Activated naive CD8-positive, alpha-beta T cell treated with anti-CD3 and anti-CD28 coated beads for 36 hours (primary cell): Measurements from ENCODE around the gene SSR2. TPM values are rescaled to one million over a fixed set of nuclear protein-coding genes. Genes with fewer than 3 reads are reported as not detected.

Experiments used
- DNase-seq: peaks from one replicate; pipeline ENCODE4 v3.0.0; 2021
- H3K27ac Mint-ChIP-seq: one replicate; pipeline ENCODE4 v1.8.0; 2022; ENCODE audit warnings: mild to moderate bottlenecking, moderate library complexity, mixed read lengths
- H3K27me3 Mint-ChIP-seq: one replicate; pipeline ENCODE4 v1.8.0; 2022; ENCODE audit warnings: mild to moderate bottlenecking, mixed read lengths
- H3K36me3 Mint-ChIP-seq: one replicate; pipeline ENCODE4 v1.8.0; 2021; ENCODE audit warnings: mild to moderate bottlenecking, mixed read lengths
- H3K4me1 Mint-ChIP-seq: one replicate; pipeline ENCODE4 v1.8.0; 2021; ENCODE audit warnings: mixed read lengths
- H3K4me3 Mint-ChIP-seq: one replicate; pipeline ENCODE4 v1.8.0; 2022; ENCODE audit warnings: mild to moderate bottlenecking, moderate library complexity, mixed read lengths
- H3K9me3 Mint-ChIP-seq: one replicate; pipeline ENCODE4 v1.8.0; 2022; ENCODE audit warnings: mixed read lengths
- total RNA-seq, 2 experiments: library from RNA; stranded (reverse); gene quantifications; one replicate each; pipeline ENCODE4 v1.2.3, GENCODE V29; 2021

The SSR2 gene
- total RNA-seq, 2 experiments from 2014 or later: 155 TPM

DNA sequence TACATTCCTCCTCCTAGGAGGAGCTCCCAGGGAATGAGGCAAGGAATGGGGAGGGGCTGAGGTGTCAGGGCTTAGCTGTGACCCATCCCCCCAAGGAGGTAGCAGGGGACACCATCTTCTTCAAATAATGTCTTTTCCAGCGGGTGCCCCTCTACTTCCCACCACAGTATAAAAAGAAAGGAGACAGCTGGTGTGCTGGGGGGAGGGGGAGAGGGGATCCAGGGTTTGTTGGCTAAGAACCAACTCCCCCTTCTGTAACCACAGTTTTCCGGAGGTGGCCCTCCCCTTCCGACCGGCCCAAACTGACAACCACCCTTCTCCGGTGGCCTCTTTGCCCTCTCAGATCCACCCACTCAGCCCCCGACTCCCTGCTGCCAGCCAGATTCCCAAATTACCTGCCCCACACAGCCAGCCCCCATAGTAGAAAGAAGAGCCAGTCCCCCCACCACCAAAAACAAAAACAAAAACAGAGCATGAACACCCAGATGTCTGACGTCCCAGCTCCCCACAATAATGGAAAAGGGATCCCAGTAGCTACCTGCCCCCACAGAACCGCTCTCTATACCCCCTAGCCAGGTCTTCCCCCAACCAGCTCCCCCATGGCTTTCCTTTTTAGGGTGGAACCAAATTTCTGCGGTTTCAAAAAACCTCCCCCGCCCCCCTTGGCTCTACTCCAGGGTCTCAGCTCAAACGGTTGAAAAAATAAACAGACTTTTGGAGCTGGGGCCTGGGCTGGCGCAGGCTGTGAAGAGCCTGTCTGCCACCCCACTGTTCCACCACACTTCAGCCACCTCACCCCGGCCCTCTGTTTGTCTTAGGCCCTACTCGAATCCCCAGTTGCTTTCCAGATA, 44.5 kb downstream of the SSR2 start:
- Mint-ChIP-seq H3K36me3 (peaks cover 47% of the 10 kb centered on the region), H3K27me3 (no peaks in the 10 kb centered on the region), H3K4me3 (peak overlapping the region; percentile 89), H3K27ac (peak overlapping the region; percentile 91), H3K4me1 (peaks cover 60% of the 10 kb centered on the region), H3K9me3 (no peaks in the 10 kb centered on the region)
- peak; percentile 76 for DNase-seq

DNA sequence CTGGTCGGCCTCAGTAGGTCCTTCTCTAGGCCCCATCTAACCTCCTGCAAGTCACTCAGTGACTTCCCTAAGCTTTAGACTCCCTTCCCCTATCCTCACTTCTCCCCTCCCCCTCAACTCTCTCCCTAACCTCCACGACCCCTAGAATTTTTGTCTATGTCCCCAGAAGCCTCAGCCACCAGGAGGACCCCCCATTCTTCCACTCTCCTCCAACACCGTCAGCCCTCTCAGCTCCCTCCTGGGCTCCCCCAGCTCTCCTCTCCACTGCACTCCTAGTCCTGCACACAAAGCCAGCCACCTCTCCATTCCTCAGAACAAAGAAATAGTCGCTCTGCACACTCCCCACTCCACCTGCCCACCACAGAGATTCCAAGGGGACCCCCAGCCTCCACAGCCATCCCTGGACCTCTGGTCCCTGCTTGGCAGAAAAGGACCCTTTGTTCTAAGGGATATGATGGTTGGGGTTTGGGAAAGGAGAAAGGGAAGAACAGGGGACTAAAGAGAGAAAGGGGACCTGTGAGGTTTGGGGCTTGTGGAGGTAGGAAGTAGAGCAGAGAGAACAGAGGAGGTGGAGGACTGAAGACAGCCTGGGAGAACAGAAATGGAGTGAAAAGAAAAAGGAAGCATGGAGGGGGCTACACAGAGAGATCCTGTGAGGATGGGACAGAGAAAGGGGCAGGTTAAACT, 45.2 kb downstream of the SSR2 start:
- H3K36me3 Mint-ChIP-seq: peaks cover 50% of the 10 kb centered on the region
- H3K27me3 Mint-ChIP-seq: no peaks in the 10 kb centered on the region
- peak overlapping the region; percentile 89 for H3K4me3 Mint-ChIP-seq
- H3K9me3 Mint-ChIP-seq: no peaks in the 10 kb centered on the region
- peak overlapping the region; percentile 91 for H3K27ac Mint-ChIP-seq
- DNase-seq: no peak
- peaks cover 60% of the 10 kb centered on the region for H3K4me1 Mint-ChIP-seq

DNA sequence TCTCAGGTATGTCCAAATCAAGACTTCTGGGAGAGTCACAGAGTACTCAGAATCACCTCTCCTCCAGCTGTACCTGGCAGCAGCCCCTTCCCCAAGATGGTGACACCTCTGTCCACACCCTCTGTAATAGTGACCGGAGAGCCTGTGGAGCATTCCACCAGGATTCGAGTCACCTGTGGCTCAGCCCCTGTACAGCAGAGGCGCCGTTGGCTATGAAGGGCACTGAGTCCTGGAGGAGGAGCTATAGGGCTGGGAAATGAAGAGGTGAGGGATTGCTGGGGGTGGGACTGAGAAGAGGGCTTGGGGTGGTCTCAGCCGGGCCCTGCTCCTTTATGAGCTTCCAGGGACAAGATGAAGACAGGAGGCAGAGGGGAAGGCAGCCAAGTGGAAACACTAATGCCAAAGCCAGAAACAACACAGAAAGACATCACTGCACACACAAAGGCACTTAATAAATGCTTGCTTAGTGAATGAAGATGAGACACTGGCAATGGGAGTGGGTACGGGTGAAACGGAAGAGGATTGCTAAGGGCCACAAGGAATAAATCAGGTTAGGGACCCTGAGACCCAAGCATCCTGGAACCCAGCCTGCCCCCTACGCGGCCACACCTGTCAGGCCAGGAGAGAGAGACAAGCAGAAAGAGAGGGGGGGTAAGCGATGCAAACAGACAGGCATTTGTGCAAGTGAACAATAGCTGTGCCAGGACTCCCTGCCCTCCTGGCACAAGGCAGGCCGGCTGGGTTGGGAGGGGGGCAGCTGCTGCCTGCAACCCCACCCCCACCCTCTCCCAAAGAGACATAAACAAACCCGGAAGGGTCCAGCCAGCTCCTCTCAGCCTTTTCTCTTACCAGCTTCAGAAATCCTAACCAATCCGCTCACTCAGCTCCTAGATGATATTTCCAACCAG, 46.3 kb downstream of the SSR2 start:
- no peaks in the 10 kb centered on the region for H3K27me3 Mint-ChIP-seq
- DNase-seq: no peak
- peaks cover 57% of the 10 kb centered on the region for H3K36me3 Mint-ChIP-seq
- no peaks in the 10 kb centered on the region for H3K9me3 Mint-ChIP-seq
- peak overlapping the region; percentile 89 for H3K4me3 Mint-ChIP-seq
- peaks cover 60% of the 10 kb centered on the region for H3K4me1 Mint-ChIP-seq
- H3K27ac Mint-ChIP-seq: peak overlapping the region; percentile 91

DNA sequence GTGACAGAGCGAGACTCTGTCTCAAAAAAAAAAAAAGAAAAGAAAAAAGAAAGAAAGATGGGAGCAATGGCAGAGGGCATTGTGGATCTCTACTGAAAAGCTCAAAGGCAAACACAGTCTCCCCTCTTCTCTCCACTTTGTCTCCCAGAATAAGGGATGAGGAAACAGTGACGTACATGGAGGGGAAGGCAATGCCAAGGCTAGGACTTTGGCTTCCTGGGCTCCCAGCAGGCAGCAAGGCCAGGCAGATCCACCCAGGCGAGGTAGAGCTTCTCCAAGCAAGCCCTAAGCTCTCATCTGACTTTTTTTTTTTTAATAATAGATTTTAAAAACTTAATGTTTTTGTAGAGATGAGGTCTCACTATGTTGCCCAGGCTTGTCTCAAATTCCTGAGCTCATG, 47.0 kb downstream of the SSR2 start:
- Mint-ChIP-seq H3K4me3 (peak overlapping the region; percentile 53), H3K36me3 (peaks cover 62% of the 10 kb centered on the region), H3K27me3 (no peaks in the 10 kb centered on the region), H3K4me1 (peaks cover 67% of the 10 kb centered on the region), H3K9me3 (no peaks in the 10 kb centered on the region), H3K27ac (peak overlapping the region; percentile 75)
- no peak for DNase-seq

DNA sequence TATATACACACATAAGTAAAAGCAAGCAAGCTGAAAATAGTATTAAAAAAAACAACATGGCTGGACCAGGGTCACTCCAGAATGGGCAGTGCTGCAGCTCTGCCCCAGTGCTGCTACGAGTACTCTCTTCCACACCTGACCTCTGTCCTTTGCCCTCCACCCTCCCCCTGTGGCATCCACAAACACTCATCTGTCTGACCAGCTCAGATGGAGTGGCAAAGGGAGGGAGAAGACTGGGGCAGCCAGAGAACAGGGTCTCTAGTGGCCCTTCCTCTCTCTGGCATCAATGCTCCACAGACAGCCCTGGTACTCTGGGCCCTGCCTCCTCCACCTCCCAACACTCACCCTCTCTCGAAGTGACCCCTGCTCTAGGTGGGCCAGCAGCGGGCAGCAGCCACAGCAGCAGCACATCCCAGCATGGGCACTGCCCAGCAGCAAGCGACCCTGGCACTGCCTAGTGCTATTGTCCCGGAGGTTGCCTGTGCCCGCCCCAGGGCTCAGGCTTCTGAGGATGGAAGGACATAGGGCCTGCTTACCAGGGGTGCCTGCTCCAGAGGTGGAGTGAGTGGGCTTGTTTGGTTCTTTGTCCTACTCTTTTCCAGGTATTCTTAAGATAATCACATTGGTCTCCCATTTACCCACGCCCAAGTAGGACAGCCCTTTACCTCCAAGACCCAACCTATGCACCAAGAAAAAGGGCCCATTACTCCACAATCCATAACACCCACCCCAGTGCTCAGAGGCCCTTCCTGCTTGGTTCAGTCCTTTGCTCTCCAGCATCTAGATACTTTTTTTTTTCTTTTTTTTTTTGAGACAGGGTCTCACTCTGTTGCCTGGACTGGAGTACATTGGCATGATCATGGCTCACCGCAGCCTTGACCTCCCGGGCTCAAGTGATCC, 48.6 kb downstream of the SSR2 start:
- H3K27me3 Mint-ChIP-seq: no peaks in the 10 kb centered on the region
- H3K4me1 Mint-ChIP-seq: peaks cover 83% of the 10 kb centered on the region
- peaks cover 62% of the 10 kb centered on the region for H3K36me3 Mint-ChIP-seq
- peak overlapping the region; percentile 44 for H3K4me3 Mint-ChIP-seq
- H3K27ac Mint-ChIP-seq: peak overlapping the region; percentile 75
- H3K9me3 Mint-ChIP-seq: no peaks in the 10 kb centered on the region
- no peak for DNase-seq

DNA sequence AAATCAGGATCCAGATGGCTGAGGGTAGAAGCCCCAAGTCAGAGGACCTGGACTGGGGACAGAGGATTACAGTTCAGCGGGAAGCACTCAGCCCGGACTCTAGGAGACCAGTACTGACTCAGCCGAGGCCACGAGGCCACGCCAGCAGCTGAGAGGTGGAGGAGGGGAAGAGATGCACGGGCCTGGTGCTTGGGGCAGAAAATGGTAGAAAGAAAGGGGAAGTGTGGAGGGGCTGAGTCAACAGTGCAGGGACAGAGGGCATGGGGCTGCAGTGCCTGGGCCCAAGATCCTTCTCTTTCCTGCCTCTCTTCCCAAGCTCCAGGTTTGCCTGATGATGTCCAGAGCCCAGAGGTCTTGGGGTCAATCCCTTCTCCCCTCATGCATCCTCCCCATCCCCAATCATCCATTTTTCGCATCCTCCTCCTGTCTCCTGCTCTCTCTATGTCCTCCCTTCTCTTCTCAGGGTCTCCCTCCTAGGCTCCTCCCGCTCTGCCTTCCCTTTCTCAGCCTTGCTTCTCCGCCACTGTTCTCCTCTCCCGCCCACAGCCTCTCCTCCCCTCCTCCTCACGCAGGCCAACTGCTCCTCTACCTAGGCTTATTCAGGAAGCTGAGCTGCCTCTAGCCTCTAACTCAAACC, 50.1 kb downstream of the SSR2 start:
- Mint-ChIP-seq H3K27me3 (no peaks in the 10 kb centered on the region), H3K27ac (peak overlapping the region; percentile 85), H3K4me3 (peak overlapping the region; percentile 65), H3K36me3 (peaks cover 64% of the 10 kb centered on the region), H3K4me1 (peaks cover 88% of the 10 kb centered on the region), H3K9me3 (no peaks in the 10 kb centered on the region)
- peak; percentile 47 for DNase-seq

DNA sequence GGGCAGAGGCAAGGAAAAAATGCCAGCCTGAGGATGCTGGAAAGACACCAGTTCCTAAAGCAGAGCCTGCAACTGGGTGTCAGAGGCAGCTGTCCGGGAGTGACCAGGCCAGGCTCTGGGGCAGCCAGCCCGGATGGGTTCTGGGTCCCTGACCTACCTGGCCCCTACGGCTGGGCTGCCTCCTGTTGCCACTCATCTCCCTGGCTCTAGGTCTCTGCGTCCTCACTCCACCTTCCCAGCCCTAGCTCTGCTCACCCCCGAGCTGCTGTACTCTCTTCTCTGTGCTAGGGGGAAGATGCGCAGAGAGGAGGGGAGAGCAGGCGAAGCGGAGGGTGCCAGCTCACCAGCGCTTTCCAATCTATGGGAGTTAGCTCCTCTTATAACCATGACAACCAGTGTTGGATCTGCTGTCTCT, 51.4 kb downstream of the SSR2 start:
- Mint-ChIP-seq H3K36me3 (peaks cover 59% of the 10 kb centered on the region), H3K4me3 (peak overlapping the region; percentile 18), H3K27me3 (no peaks in the 10 kb centered on the region), H3K27ac (peak overlapping the region; percentile 85), H3K4me1 (peaks cover 79% of the 10 kb centered on the region), H3K9me3 (no peaks in the 10 kb centered on the region)
- no peak for DNase-seq

DNA sequence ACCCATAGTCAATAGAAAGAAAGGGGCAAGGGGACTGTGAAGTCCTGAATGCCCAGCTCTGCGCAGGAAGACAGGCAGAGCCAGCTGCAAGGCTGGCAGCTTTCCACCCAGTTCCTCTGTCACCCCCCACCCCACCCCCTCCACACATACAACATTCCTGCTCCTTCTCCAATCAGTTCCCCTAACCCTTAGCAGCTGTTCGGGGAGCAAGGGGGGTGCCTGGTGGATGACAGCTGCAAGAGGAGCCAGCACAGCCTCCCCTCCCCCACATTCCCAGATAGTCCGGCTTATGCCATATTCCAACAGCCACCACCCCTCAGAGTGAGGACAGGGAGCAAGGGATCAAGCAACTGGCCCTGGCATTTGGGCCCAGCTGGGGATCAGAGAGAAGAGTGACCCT, 52.1 kb downstream of the SSR2 start:
- DNase-seq: no peak
- H3K4me1 Mint-ChIP-seq: peaks cover 74% of the 10 kb centered on the region
- H3K27ac Mint-ChIP-seq: peak overlapping the region; percentile 85
- peaks cover 58% of the 10 kb centered on the region for H3K36me3 Mint-ChIP-seq
- H3K4me3 Mint-ChIP-seq: peak overlapping the region; percentile 22
- no peaks in the 10 kb centered on the region for H3K9me3 Mint-ChIP-seq
- no peaks in the 10 kb centered on the region for H3K27me3 Mint-ChIP-seq

DNA sequence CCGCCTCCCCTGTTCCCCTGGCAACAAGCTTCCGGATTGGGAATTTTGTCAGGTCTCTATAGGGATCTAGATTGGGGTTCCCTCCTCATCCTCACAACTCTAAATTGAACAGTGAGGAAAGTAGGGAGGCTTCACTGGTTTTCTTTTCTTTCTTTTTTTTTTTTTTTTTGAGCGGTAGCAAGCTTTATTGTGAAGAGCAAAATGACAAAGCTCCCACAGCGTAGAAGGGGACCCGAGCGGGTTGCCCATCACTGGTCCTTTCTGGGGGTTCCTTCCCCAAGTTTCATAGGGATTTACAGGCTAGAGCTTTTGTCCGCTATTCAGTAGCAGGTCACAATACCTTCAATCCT, 52.7 kb downstream of the SSR2 start:
- peak overlapping the region; percentile 60 for H3K4me3 Mint-ChIP-seq

DNA sequence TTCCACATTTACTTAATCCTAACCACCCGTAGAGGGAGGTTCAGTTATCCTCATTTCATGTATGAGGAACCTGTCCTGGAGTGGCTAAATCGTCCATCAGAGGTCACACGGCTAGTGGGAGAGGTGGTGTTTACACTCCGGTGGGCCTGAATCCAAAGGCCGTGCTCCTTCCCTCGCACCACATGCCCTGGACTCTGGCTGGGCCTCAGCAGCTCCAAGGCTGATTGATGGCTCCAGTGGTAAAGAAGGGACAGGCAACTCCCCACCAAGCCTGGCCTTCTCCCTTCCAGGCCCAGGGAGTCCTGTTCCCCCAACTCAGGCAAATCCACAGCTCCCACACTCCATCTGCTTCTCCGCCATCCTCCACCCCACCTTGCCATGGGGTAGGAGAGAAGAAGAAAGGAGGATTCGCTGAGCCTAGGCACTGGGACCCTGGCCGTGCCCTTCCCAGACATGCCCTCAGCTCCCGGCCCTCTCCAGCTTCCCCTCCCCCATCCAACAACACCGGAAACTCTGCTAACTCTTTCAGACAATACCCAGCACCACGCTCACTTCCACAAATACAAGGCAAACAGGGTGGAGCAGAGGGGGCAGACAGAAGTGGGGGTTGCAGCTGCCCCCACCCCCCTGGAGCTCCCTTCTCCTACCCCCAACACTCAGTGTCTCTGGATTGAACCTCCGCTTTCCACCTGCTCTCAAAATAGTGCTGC, 53.3 kb downstream of the SSR2 start:
- peaks cover 52% of the 10 kb centered on the region for H3K36me3 Mint-ChIP-seq
- H3K4me3 Mint-ChIP-seq: peak overlapping the region; percentile 60
- peaks cover 65% of the 10 kb centered on the region for H3K4me1 Mint-ChIP-seq
- H3K27ac Mint-ChIP-seq: peak overlapping the region; percentile 85
- no peaks in the 10 kb centered on the region for H3K27me3 Mint-ChIP-seq
- no peak for DNase-seq
- H3K9me3 Mint-ChIP-seq: no peaks in the 10 kb centered on the region

More for the DNA sequence above, 52.7 kb downstream of the SSR2 start:
- Mint-ChIP-seq H3K9me3 (no peaks in the 10 kb centered on the region), H3K27ac (peak overlapping the region; percentile 85), H3K27me3 (no peaks in the 10 kb centered on the region), H3K36me3 (peaks cover 52% of the 10 kb centered on the region), H3K4me1 (peaks cover 68% of the 10 kb centered on the region)
- no peak for DNase-seq

DNA sequence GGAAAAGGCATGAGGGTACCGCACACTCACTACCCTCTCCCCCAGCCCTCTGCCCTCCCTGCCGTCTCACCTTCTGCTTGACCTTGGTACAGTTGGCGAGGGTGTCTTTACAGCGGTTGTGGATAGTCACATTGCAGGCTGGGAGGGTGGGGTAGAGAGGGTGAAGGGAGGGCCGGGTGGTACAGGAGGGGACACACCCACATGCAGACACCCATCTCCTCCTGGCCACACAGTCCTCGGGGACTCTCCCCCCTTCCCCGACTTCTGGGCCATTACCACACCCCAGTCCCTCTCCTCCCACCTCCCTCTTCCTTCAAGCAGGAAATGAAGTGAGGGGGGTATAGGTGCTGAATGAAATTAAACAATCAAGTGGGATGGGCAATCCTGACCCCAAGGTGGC, 54.0 kb downstream of the SSR2 start:
- H3K9me3 Mint-ChIP-seq: no peaks in the 10 kb centered on the region
- peaks cover 59% of the 10 kb centered on the region for H3K4me1 Mint-ChIP-seq
- peak overlapping the region; percentile 85 for H3K27ac Mint-ChIP-seq
- DNase-seq: no peak
- no peaks in the 10 kb centered on the region for H3K27me3 Mint-ChIP-seq
- H3K36me3 Mint-ChIP-seq: peaks cover 53% of the 10 kb centered on the region
- no peak overlapping the region for H3K4me3 Mint-ChIP-seq

DNA sequence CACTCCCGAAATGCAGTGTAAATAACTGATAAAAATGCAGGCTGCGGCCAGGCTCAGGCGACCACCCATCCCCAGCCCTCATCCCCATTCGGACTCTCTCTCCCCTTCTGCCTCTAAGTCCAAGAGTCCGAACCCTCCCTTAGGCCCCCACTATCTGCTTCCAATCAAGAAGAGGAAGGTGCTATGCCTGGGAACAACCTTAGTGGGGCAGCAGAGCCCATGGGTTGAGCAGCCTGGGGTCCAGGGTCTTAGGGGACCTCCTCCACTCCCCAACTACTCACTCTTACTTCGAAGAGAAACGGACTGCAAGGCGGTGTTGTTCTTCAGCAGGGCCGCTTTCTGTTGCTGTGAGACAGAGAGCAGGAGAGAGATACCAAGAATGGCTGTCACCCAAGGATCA, 54.6 kb downstream of the SSR2 start:
- H3K9me3 Mint-ChIP-seq: no peaks in the 10 kb centered on the region
- H3K4me1 Mint-ChIP-seq: peaks cover 58% of the 10 kb centered on the region
- peak overlapping the region; percentile 85 for H3K27ac Mint-ChIP-seq
- peaks cover 55% of the 10 kb centered on the region for H3K36me3 Mint-ChIP-seq
- no peak for DNase-seq
- no peak overlapping the region for H3K4me3 Mint-ChIP-seq
- H3K27me3 Mint-ChIP-seq: no peaks in the 10 kb centered on the region

DNA sequence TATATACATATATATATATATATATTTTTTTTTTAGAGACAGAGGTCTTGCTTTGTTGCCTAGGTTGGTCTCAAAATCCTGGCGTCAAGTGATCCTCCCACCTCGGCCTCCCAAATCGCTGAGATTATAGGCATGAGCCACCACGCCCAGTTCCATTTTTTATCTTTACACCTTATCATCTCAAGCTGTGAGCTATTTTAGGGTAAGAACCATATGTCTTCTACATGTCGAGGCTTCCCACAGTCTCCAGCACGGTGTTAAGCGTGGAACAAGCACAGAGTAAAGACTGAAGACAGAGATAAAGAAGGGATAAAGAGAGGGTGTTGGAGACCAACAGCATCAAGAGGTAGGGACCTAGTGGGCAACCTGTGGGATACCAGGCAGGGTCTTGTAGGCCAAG, 56.6 kb downstream of the SSR2 start:
- no peak for DNase-seq
- Mint-ChIP-seq H3K4me1 (peaks cover 39% of the 10 kb centered on the region), H3K4me3 (no peak overlapping the region), H3K27me3 (no peaks in the 10 kb centered on the region), H3K9me3 (no peaks in the 10 kb centered on the region), H3K36me3 (peaks cover 49% of the 10 kb centered on the region), H3K27ac (peak overlapping the region; percentile 25)
